DMS114 treated with DMSO at 0.1 percent for 48 hours (cell line): ENCODE results near the gene CORO1C.
A peak's percentile ranks its signal among the peaks of the same experiment; 100 is the strongest.
"Not testable (repeated sequence)": the region's sequence is repeated elsewhere in the genome, so short reads cannot be mapped to it uniquely, and the experiment has no call there.

Source experiments
- DNase-seq: peaks from one replicate; lab custom pipeline; 2025; ENCODE audit not compliant: unreplicated experiment; lab: John Stamatoyannopoulos, UW

CORO1C gene

DNA sequence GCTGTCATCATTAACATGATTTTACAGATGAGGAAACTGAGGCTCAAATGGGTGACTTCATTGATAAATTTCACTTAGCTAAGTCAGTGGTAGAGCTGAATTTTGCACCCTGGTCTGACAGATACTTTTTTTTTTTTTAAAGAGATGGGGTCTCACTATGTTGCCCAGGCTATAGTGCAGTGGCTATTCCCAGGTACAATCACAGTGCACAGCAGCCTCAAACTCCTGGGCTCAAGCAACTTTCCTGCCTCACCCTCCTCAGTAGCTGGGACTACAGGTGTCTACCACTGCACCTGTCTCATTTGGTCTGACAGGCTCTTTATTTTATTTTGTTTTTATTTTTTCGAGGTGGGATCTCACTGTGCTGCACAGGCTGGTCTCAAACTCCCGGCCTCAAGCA is 24.2 kb upstream of the CORO1C start:
- DNase-seq: no peak

DNA sequence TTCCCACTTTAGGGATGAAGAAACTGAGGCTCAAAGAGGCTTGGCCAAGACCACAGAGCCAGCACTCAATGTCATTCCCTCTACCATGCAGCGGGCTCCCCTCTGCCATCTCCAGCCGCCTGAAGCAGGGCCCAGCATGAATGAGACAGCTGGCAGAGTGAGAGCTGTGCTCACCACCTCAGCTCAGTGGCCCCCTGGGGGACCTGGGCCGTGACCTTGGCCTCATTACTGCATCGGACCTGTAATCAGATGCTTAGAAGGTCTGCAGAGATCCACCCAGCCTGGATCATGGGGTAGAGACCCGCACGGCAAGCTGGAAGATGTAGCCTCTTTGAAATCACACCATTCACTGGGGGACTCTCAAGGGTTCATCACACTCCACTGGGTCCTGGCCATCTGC is 22.7 kb upstream of the CORO1C start:
- DNase-seq: no peak

DNA sequence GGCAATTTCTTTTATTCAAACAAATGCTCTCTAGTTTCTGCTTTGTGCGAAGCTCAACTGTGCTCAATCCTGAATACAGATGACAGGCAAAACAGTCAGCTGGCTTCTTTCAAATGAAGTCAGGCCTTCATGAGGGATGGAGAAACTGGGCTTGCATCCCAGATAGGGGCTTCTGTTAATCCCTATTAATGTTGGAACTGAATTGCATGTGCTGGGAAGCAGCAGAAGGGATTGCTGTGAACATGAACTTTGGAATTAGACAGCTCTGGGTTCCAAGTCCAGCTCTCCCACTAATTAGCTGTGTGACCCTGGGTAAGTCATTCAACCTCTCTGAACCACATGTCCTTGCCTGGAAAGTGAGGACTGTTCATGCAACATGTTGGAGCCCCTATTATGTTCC is 21.1 kb upstream of the CORO1C start:
- no peak for DNase-seq

DNA sequence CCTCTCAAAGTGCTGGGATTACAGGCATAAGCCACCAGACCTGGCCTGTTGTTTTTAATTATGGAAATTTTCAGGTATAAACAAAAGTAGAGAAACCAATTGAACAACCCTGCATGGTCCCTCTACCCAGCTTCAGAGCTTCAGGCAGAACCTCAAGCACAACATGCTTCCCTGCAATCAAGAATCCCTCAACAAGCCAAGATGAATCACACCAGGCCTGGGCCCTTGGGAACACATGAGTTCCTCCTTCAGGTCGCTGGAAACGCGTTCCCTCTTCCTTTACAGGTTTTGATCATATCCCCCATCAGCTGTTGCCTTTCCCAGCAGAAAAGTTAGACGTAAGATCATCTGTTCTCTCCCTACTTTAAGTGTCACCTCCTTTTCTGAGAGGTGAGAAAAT is 20.5 kb upstream of the CORO1C start:
- no peak for DNase-seq

DNA sequence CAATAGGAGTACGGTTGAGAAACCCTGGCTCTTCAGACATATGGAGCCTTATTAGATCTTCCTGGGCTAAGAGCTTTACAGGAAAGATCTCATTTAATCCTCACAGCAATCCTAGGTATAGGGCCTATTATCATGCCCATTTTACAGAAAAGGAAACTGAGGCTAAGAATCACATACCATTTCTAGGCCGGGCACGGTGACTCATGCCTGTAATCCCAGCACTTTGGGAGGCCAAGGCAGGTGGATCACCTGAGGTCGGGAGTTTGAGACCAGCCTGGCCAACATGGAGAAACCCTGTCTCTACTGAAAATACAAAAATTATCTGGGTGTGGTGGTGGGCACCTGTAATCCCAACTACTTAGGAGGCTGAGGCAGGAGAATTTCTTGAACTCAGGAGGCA is 19.7 kb upstream of the CORO1C start:
- DNase-seq: not testable (repeated sequence)

DNA sequence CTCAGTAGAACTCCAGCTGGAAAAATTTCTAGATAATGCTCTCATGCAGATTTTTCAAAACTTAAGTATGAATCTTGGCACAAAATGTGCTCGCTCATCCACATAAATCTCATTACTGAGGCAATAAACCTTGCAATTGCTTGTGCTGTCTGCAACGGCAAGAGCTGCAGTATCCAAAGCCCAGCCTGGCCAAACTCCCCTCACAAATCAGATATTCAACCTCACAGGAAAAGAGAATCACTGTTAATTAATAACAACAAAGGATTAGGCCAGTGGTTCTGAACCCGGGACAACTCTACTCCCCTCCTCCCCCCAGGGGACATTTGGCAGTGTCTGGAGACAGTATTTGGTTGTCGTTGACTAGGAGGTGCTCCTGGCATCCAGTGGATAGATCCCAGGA is 19.2 kb upstream of the CORO1C start:
- DNase-seq: no peak

DNA sequence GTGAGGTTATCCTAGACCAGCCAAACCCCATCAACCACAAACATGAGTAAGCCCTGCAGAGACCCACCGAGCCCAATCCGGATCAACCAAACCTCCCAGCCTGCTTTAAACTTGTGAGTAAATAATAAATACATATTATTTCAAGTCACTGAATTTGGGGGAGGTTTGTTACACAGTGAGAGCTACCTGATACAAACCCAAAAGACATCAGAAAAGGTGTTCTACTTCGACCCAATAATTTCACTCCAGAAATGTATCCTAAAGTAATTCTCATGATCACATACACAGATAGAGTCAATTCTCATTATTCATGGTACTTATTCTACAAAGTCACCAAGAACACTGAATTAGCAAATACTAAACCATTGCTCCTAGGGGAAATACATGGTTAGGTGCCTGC is 16.2 kb upstream of the CORO1C start:
- DNase-seq: no peak

DNA sequence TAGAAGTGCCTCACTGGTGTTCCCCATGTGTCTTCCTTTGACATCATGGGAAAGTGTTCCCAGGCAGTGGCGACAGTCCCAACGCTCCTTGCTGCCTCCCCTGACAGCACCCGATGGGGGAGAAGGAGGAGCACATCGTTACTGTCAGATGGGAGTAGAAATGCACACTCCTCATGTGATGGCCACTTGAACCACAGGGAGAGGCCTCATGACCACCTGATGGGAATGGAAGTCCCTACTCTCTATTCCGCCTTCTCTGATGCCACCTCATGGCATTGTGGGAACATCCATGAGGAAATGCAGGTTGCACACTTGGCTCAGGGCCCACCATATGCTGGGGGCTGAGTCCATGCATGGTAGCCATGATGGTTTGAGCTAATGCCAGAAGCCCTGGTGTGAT is 14.3 kb upstream of the CORO1C start:
- DNase-seq: no peak

DNA sequence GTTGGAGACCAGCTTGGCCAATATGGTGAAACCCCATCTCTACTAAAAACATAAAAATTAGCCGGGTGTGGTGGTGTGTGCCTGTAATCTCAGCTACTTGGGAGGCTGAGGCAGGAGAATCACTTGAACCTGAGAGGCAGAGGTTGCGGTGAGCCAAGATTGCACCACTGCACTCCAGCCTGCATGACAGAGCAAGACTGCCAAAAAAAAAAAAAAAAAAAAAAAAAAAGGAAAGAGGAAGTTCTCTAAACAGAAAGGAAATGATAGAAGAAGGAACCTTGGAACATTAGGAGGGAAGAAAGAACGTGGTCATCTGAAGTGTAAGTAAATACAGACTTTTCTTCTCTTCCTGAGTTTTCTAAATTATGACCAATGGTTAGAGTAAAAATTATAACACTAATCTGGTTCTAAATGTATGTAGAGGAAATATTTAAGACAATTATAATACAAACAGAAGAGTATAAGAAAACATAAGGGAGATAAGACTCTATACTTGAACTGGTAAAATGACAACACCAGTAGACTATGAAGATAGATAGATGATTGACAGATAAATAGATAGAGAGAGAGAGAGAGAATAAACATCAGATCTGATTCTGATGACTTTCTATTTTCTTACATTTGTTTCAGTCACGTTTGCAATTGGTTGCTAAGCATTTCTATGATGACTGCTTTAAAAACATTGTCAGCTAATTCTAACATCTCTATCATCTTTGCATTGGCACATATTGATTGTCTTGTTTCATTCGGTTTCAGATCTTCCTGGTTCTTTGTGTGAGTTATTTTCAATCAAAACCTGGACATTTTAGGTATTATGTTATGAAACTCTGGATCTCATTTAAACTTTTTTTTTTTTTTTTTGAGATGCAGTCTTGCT is 12.9 kb upstream of the CORO1C start:
- no peak for DNase-seq

DNA sequence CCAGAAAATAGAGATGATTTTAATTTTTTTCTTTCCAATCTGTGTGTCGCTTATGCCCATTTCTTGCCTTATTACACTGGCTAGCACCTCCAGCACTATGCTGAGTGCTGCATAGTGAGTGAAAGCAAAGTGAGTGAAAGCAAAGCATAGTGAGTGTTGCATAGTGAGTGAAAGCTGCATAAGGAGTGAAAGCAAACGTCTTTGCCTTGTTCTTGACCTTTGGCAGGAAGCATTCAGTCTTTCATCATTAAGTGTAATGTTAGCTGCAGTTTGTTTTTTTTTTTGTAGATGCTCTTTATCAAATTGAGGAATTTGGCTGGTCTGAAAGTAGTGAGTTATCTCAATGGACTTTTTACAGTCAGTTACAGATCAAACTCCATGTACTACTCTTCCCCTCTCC is 6.9 kb upstream of the CORO1C start:
- no peak for DNase-seq

DNA sequence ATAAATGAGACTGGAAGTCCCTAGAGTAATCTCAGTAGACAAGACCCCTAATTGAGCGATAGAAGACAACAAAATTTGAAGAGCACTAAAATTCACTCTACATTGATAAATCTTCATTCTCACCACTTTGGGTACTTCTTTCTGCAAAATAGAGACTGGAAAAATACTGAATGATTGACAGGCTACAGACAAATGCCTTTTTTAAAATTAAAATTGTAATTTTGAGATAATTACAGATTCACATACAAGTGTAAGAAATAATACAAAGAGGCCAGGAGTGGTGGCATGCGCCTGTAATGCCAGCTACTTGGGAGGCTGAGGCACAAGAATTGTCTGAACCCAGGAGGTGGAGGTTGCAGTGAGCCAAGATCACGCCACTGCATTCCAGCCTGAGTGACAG is 4.5 kb upstream of the CORO1C start:
- DNase-seq: no peak

DNA sequence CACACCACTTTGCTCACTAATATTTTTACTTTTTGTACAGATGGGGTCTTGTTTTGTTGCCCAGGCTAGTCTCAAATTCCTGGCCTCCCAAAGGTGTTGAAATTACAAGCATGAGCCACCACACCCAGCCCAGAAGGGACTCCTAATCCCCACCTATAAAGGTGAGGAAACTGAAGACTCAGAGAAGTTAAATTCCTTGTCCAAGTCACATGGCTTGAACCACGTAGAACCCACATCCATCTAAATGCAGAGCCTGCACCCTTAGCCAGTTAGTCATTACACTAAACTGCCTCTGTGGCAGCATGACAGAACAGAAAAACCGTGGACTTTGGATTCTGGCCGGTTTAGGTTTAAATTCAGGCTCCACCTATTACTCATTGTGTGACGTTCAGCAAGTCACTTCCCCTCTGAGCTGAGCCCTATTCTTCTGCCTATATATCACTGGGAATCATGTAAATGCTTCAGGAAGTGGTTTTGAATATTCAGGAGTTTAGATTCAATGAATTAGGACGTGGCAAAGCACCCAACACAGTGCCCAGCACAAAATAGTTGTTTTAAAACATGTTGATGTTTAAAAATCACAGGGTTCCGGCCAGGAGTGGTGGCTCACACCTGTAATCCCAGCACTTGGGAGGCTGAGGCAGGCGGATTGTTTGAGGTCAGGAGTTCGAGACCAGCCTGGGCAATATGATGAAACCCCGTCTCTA is 3.0 kb upstream of the CORO1C start:
- no peak for DNase-seq

DNA sequence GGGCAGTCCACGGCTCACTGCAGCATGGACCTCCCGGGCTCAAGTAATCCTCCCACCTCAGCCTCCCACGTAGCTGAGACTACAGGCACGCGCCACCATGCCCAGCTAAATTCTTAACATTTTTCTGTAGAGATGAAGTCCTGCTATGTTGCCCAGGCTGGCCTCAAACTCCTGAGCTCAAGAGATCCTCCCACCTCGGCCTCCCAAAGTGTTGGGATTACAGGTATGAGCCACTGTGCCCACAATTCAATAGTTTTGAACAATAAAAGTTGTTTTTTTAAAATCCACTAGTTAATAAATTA is 1.9 kb upstream of the CORO1C start:
- DNase-seq: not testable (repeated sequence)

DNA sequence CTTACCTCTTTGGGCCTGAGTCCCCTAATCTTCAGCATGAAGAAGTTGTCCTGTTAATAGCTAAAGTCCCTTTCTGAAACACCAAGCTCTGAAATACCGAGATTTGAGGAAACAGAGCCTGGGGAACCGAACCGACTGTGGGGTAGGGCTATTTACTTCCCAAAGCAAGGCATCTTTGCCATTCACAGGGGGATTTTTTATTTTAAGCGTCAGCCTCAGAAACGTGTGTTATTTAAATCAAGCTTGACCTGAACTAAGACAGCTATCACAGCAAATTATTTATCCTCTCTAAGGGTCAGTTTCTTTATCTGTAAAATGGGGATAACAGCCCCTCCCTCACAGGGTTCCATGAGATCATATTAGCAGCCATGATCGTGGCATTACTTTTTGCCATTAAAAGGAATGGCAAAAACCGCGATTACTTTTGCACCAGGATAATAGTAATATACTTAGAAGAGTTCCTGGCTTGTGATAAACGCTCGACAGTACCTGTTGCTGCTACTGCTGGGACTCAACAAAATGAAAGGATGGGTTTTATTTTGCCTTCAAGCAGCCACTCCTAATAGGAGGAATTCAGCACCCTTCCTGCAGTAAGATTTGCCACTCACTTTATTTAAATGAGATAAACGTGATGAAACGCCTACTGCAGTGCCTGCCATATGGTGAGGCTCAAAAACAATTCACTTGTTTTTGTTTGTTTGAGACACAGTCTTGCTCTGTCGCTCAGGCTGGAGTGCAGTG is 1.3 kb upstream of the CORO1C start:
- DNase-seq: no peak

DNA sequence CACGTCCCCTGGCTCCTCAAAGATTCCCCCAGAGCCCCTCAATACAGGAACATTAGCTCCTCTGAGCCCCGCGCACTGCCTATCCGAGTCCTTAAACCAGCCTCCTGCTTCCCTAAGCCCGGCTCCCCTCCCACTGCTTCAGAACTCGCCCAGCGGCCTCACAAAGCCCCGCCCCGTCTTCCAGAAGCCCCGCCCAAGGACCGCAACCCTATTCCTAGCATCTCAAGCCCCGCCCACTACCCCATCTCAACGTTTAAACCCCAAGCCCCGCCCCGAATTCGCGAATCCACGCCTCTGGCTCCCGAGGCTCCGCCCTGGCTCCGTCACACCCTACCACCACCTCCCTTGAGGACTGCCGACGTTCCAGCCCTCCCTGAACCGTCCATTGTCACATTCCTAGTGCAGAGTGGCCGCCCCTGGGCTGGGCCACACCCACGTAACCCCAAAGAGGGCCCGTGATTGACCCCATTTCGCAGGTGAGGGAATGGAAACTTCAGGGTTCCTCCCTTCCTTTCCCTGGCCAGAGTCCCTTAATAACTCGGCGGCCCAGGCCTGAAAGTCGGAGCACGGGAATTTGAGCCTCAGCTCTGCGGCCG is 646 bp upstream of the CORO1C start:
- peak; percentile 94 for DNase-seq

DNA sequence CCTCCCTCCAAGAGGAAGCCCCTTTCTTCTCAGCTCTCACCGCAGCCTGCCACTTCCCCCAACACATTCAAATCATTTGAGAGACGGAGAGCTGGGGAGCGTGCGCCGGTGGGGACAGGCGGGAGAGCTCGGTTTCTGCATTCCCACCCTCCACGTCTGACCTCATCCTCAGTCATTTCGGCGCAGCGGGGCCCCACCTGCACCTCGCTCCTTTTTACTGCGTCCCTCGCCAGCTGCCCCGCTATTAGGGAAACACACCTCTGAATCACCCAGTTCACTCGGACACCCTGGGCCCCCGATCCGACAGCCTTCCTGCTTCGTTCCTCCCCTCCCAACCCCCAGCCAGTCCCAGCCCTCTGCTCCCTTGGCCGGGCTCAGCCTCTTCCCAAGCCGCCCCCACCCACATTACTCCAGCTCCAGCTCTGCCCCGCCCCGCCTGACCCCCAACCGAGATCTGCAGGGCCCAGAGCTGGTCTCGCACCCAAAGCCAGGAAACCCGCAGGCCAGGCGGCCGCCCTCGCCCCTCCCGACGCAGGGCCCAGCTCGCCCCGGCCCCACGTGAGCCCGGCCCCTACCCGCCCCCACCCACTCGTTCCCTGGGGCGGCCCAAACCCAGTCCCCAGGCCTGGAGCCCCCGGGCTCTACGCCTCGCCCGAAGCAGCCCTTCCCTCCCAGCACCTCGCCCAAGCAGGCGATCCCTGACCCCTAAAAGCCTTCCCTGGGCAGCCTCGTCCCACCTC is 783 bp downstream of the CORO1C start:
- DNase-seq: peak; percentile 36

DNA sequence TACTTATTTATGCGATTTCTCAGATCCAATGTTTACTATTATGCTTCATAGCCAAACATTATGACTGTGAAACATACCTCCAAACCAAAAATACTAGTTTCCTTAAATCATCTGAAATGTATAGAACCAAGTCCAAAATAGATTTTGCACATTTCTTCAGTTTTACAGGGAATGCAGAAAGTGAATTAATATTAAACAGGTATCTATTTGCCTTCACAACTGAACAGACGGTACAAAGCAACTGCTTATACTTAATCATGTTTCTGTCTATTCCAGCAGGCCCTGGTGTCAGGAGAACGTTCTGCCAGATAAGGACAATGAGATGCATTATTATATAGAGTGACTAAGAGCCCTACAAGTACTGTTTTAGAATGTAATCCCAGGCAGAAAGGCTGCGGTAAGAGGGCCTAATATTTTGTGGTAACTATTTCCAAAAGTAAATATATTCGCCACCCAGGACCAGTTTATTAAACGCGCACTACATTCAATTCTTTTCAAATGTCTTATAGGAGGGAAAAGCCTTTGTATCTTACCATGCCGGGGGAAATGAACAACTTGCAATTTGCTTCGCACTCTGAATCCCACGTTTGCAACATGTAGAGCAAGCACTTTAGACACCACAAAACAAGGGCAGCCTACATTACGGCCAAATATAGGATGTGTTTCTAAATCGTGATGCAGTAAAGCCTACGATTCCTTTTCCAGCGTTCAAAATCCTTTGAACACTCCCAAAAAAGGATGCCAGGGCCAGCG is 1.5 kb downstream of the CORO1C start:
- peak; percentile 36 for DNase-seq

DNA sequence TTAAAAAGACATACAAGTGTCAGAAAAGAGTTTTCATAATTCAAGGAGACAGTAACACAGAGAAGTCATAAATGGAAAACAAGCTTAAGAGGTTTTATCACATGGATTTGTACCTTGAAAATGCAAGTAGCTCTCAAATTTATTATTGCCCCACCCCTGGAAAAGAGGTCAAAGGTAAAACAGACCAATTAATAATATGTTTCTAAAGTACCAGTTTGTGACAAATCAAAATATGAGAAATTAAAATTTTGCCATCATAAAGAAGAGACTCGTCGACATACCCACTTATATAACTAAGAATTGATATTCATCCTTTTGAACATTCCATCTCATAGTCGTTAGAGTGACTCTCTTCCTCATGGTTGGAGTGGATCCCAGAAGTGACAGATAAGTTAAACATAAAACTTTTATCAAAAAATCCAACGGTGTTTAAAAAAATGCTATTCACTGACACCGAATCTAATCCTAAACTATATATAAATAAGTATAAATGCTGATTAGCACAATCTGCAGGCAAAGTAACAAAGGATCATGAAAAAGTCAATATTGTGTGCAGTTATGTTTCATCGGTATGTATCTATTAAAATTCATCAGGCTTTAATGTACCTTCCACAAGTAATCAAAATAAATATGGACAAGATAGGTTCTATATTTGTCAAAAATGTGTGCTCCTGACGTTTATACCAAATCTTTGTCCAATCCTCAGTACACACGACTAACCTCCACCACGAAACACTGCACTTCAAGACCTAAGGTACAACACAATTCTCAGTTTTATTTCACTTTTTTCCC is 2.3 kb downstream of the CORO1C start:
- no peak for DNase-seq
